COR-L47 (cell line): ENCODE data around the gene ANKRD11.
"Not testable (repeated sequence)": the region's sequence is repeated elsewhere in the genome, so short reads cannot be mapped to it uniquely, and the experiment has no call there.

Source experiments
- DNase-seq: peaks from one replicate; lab custom pipeline; 2025; lab: John Stamatoyannopoulos, UW

The ANKRD11 gene

DNA sequence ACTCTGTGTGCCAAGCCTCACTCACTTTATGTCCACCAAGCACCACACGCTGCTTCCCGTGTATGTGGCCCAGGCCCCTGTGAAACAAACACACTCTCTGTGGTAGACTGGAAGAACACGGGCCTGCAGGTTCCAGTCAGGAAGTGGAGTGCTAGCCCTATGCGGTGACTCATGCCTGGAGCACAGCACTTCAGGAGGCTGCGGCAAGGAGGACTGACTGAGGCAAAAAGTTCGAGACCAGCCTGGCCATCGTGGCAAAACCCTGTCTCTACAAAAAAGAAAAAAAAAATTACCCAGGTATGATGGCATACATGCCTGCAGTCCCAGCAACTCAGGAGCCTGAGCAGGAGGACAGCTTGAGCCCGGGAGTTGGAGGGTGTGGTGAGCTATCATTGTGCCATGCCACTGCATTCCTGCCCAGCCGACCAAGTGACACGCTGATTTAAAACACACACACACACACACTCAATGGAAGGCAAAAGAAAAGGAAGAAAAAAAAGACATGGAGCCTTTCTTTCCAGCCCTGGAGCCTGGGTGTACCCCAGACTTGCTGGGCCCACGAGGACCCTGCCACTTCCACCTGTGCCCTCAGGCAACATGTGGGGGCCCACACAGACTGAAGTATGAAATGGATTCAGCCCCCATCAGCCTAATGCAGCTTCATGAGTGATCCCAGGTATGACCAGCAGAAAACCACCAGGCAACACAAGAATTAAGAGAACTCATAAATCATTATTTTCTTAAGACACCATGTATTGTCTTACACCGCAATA, 126.6 kb downstream of the ANKRD11 start:
- DNase-seq = no peak

DNA sequence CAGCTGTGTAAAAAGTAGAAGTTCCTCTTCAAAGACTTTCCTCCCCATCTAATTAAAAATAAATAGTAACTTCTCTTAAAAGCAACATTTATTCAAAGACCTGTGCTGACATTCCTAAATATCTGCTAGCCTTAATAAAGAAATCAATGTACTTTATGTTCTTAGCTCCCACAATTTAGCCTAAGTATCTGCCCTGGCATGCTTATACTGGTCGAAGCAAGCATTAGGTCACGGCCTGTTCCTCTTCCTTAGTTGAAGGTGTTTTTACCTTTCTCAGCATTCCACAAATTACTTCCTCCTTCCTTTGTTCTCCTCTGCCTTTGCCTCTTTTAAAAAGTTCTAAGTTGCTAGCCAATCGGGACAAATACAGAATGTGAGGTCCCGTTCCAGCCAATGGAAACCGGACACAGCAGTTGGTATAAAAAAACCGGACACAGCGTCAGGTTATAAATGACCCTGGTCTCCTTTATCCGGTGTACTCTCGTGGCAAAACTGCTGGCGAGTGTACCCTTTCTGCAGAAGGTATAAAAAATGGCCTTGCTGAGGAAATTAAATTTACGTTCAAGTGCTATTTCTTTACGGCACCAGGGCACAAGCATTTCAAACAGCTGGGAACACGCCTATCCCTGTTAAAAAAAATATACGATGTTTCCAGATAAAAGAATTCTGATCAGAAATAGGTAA, 127.7 kb downstream of the ANKRD11 start:
- DNase-seq = not testable (repeated sequence)

DNA sequence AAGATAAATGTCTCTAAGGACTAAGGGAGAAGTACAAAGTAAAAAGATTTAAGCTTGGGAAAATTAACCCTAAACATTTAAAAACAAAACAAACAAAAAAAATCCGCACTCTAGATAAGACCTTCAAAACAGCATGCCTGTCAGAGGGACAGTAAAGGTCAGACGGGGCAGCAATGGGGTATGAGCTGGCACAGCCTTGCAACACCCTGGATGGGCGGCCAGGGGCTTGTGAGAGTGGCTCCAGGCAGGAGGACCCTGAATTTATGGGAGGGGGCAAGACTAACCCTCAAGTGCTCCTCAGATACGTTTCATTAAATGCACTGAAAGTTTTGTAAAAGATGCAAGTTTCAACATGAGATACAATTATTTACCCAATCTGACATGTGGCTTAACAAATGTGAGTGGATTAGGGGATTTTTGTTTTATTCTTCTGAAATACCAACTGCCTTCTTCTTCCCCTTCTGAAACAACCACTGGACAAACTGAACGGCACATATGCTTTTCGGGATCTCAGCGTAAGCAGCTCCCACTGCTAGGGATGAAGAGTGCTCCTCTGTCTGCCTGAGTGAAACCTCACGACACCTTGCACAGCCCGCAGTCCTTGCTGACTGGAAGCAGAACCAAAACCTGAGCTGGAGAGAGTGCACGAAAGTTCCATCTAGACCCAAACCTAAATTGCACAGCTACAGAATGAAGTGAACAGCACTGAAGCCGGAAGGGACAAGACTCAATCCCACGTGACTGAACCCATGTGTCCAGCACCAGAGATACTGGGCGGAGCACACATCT, 128.4 kb downstream of the ANKRD11 start:
- DNase-seq = no peak

DNA sequence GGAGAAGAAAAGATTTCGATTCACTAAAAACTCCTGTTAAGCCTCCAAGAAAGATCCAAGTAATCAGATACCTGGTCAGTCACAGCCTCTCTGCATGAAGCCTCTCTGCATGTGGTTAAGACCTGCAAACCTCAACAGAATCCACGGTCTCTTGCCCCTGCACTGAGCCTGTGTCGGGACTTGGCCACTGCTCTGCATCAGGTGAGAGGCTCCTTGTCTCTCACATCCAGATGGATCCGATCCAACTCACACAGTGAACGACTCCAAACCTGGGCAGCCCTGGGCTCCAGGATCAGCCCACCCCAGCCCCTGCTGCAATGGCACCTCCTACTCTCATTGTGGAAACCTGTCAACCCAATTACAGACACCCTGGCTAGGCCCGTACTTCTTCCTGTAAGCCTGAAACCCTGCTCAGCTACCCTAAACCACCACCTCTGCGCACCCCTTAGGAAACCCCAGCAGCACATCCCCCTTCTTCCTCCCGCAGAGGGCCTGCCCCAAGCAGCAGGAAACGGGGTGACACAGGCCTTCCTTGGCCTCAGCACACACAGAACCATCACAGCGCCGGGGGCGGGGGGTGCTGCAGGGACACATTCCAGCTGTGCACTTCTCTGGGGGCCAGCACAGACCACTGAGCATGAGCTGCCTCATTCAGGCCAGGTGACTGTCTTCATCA, 129.5 kb downstream of the ANKRD11 start:
- DNase-seq = no peak

DNA sequence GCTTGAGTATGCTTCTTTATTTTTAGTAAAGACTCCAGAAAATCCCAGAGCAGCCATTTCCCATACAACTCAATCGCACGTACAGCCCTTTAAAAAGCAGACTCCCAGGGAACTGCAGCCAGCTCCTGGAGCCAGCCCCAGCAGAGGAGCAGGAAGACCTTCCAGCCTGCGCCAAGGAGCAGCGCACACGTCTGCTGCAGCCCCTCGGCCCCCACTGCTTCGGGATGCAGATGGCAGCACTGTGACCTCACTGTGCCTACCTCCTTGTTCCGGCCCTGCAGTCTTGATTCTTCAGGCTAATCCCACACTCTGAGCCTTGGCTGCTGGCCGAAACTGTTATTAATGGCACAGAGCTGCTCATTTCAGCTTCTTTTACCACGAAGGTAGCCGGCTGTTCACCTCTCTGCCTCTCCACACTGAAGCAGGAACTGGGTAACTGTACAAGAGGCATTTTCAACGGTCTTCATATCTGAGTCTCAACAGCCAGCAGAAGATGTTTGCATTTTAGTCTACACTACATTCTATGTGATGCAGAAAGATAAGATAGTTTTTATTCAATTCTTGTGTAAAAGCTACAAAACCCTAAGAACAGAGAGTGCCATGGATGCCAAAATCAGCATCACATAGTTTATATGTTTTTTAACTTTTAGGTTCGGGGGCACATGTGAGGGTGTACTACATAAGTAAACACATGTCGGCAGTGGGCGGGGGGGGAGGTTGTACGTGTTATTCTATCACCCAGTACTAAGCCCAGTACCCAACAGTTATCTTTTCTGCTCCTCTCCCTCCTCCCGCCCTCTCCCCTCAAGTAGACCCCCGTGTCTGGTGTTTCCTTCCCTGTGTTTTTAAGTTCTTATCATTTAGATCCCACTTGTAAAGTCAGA, 130.9 kb downstream of the ANKRD11 start:
- no peak for DNase-seq

DNA sequence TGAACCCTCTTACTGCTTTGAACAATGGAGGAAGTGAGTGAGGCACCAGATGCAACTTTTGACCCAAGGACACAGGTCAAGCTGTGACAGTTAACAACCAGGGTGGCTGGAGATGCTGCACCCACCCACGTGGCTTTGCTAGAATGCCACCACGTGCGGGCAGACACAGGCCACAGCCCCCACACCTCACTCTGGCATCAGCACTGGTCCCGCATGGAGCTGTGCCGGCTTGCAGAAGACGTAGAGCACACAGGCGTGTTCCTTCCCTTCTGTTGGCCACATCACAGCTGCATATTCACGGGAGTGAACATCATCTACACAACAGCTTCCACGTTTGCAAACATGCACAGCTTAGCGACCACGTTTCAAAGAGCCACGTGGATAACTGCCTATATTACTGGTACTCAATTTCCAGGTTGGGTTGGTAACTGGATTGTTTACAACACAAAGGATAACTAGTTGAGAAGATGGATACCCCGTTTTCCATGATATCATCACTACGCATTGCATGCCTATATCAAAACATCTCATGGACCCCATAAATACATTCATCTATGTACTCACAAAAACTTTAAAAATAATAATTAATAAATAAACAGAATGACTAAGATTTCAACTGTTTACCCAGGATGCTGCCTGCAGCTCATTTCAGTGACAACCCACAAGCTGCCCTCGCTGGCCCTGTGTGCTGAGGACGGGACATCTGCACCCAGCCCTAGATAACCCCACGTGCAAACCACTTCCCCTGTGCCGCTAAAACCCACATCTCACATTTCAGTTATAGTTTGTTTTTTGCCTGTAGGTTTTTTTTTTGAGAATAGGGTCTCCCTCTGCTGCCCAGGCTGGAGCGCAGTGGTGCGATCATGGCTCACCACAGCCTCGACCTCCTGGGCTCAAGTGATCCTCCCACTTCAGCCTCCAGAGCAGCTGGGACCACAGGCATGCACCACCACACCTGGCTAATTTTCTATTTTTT, 132.0 kb downstream of the ANKRD11 start:
- no peak for DNase-seq

DNA sequence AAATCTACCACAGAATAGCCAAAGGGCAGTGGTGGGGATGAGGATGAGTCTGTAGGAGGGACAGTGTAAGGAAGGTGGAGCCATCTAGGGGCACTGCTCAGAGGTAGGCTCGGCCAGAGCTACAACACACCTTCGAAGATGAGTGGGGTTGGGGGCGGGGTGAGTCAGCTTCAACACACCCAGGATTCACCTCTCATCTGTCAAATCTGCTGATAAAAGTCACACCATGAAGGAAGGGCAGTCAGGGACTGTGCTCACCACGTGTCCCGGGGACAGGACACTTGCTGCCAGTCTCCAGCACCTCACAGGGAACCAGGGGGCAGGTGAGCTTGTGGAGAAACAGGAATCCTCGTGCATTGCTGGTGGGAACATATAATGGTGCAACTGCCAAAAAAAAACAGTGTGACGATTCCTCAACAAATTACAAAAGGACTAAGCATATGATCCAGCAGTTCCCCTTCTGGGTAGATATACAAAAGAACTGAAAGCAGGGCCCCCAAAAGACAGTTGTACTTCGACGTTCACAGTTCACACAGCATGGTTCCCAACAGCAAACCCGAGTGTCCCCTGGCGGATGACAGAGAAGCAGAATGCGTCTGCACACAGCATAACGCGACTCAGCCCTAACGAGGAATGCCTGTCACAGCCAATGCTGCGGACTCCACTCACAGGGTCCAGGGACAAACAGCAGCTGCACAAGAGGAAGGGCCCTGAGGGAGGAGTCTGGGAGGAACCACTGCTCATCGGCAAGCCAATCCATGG, 133.1 kb downstream of the ANKRD11 start:
- DNase-seq = no peak

DNA sequence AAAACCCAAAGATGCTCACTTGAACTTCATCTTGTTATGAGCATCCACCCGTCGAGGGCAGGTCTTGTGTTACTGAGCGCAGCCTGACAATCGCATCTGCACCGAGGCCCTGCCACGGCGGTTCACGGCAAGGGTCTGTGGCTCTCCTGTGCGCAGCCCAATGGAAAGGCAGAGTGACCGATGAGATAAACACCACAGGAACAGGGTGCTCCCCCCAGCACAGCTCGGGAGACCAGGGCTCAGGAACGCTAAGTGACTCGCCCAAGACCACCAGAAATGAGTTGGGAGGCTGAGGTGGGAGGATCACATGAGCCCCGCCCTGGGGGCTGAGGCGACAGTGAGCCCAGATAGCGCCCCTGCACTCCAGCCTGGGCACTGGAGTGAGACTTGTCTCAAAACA, 134.7 kb downstream of the ANKRD11 start:
- DNase-seq = no peak

DNA sequence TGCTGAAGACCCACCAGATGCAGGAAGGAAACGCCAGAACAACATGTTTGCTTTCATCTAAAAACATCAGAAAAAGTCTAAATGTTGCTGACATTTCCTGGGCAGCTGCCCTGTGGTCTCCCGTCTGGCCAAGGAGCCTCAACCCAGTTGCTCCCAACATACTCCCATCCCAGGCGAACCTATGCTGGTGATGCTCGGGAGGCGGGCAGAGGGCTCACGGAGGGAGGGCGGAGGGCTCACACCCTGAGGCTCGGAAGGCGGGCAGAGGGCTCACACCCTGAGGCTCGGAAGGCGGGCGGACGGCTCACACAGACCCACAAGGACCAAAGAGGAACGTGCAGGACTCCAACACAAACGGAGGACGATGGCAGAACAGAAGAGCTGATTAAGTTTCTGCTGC, 135.4 kb downstream of the ANKRD11 start:
- no peak for DNase-seq

DNA sequence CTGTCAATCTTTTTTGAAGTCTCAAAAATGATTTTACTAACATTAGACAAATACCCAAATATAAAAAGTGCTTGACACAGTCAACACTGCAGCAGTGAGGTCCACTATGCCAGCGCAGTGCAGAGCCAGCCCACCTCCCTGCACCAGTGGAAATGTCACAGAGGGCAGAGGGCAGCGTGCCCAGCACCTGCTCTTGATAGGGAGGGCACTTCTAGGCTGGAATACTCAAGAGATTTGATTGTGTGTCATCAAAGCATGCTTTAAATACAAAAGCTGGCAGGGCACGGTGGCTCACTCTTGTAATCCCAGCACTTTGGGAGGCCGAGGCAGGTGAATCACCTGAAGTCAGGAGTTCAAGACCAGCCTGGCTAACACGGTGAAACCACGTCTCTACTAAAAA, 136.0 kb downstream of the ANKRD11 start:
- no peak for DNase-seq

DNA sequence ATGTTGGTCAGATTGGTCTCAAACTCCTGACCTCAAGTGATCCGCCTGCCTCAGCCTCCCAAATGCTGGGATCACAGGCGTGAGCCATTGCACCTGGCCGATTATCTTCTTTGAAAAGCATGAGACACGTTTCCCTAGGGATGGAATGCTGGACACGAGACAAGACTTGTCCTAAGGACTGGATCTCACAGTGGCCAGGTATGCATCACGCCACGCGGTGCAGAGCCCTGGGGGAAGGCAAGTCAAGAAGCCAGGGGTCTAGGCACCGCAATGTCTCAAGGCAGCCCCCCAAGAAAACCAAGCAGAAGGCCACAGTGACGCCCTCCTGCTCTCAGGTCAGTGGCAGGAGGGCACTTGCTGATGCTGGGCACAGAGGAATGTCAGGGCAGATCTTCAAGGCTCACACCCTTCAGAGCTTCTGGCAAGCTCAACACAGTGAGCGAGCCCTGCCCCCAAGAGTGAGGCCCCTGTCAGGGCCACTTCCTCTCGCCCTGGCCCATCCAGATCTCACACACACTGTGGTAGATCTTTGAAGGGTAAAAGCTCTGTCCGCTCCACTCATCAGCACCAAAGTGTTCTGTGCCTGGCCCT, 138.2 kb downstream of the ANKRD11 start:
- no peak for DNase-seq

DNA sequence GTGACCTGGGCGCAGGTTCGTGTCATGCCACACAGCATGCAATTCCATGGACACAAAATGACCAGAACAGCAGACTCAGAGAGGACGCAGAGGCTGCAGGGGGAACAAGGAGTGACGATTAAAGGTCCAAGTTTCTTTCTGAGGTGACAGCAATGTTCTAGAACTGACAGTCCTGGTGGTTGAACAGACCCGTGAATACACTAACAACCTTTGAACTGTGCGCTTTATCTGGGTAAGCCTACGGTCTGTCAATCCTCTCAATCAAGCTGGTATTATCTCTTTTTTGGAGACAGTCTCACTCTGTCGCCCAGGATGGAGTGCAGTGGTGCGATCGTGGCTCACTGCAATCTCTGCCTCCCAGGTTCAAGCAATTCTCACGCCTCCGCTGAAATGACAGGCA, 138.7 kb downstream of the ANKRD11 start:
- DNase-seq = no peak

DNA sequence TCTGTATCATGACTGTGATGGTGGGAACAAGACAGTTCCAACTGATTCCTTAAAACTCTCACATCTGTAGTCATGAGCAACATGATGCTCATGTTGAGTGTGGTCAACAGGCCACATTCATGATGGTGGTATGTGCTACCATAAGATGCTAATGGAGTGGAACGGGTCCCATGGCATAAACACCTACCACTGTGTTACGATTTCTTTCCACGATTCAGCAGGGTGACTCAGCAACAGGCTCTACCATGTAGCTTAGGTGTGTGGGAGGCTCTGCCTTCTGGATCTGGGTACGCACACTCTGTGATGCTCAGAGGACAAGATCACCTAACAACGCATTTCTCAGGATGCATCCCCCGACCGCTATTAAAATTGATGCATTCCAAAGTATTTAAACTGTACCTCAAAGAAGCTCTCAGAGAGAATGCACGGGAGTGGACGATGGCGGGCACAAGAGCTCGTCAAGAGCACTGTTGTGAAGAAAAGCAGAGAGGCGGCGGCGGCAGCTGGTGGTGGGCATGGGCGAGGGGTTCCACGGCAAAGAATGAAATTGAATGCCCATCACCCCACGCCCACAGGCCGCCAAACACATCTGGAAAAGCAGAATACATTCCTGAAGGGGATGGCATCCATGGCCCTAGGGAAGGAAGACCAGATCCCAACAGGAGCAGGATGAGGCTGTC, 139.5 kb downstream of the ANKRD11 start:
- no peak for DNase-seq

DNA sequence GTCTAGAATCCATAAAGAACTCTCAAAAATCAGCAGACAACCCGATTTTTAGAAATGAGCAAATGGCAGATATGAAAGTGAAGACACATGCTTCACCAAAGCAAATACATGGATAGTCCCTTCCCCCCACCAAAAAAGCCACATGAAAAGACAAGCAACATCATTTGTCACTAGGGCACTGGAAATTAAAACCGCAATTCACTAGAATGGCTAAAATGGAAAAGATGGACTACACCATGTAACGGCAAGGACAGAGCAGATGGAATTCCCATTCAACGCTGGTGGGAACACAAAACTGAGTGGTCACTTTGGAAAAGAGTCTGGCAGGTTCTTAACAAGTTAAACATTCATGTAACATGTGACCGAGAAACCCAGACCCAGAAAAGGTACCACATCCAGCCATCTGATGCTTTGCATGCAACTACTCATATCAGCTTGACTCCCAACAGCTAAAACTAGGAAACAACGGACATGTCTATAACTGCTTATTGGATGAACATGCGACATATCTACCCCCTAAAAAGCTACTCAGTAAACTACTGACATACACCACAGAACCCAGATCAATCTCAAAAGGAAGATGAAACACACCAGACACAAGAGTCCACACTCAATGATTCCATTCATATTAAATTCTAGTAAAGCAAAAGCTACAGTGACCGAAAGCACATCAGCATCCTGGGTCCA, 140.3 kb downstream of the ANKRD11 start:
- DNase-seq = no peak

DNA sequence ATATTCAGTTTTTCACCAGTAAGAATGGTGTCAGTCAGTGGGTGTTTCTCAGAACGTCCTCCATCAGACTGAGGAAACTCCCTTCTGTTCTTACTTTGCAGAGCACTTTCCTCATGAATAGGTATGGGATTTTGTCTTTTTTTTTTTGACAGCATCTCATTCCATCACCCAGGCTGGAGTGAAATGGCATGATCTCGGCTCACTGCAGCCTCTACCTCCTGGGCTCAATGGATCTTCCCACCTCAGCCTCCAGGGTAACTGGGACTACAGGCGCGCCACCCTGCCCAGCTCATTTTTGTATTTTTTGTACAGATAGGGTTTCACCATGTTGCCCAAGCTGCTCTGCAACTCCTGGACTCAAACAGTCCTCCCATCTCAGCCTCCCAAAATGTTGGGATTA, 142.6 kb downstream of the ANKRD11 start:
- no peak for DNase-seq

DNA sequence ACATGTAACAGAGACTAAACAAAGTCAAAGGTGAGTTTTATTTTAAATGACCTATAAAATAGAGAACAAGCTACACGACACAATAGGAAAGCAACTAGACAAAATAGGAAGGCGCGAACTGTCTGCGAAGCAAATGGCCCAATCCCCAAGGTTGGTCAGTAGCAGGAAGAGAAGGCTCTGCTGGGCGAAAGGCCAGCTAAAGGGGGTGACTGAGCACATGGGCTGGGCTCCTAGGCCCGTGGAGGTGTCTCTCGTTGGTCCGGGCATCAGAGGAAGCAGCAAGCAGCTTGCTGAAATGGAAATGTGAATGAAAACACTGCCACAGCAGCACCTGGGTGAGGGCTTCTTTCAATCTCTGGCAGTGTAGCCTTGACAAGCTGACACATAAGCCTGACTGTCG, 143.5 kb downstream of the ANKRD11 start:
- no peak for DNase-seq

DNA sequence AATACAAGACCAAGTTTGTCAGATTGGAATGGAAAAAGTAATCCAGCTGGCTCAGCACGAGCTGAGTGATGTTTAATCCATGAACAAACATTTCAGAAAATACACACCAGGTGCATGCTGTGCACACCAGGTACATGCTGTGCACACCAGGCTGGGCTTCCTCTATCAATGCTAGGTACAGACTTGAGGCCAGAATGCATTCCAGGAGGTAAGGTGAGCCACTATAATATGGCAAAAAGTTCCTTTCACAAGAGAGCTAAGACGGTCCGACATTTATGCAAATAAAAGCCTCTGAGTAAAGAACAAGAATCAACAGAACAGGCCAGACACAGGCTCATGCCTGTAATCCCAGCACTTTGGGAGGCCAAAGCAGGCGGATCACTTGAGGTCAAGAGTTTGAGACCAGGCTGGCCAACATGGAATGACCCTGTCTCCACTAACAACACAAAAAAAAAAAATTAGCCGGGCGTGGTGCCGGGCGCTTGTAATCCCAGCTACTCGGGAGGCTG, 144.7 kb downstream of the ANKRD11 start:
- peak; percentile 24 for DNase-seq
